Keratinocyte (primary cell): ENCODE measurements around the gene NIN.

Experiments
- CTCF ChIP-seq, 3 experiments: IDR thresholded peaks in 1 of 3; conservative IDR thresholded peaks in 1 of 3; optimal IDR thresholded peaks in 1 of 3; 2 replicates in 2 of 3; 3 replicates in 1 of 3; pipeline versions ENCODE3 to v1.5.1; 2011; ENCODE audit warnings: low read length in 3 of 3, mild to moderate bottlenecking in 3 of 3, moderate library complexity in 2 of 3, control low read depth in 1 of 3, inconsistent platforms in 1 of 3; ENCODE audit not compliant: insufficient read depth in 2 of 3; ENCODE audit errors: extremely low read depth in 1 of 3
- EZH2 ChIP-seq: IDR thresholded peaks from one replicate; pipeline ENCODE4 v1.6.1; 2012; ENCODE audit warnings: inconsistent platforms, mild to moderate bottlenecking, low read length, moderate library complexity

- TF ChIP-seq CTCF (optimal IDR thresholded peaks at IDR 0.05 in 1 of 3, IDR thresholded peaks at IDR 0.05 in 1 of 3, conservative IDR thresholded peaks at IDR 0.05 in 1 of 3; ENCODE audit: extremely low read depth in 1 of 3, insufficient read depth in 2 of 3, low read length in 3 of 3) (no peak), EZH2 (no peak)
These were observed 15.4 kb upstream of the NIN start for GRCh38 chr14:50846226-50846880.
